GM23338 (cell line): ENCODE results near the gene PSMD14.

Experiments
- EZH2 ChIP-seq: fragments of 200-600 bp; sonication (generic); IDR thresholded peaks from one replicate; pipeline ENCODE4 v1.8.0; 2017; ENCODE audit warnings: antibody characterized with exemption, mild to moderate bottlenecking, low read depth; ENCODE audit not compliant: unreplicated experiment
- EZH2phosphoT487 ChIP-seq: fragments of 200-600 bp; sonication (generic); IDR thresholded peaks from one replicate; pipeline ENCODE4 v1.8.1; 2018; ENCODE audit warnings: antibody characterized with exemption; ENCODE audit not compliant: unreplicated experiment
- POLR2AphosphoS5 ChIP-seq: IDR thresholded peaks from 2 replicates; pipeline ENCODE4 v1.6.1; 2016; ENCODE audit warnings: antibody characterized with exemption, low read depth
- TF ChIP-seq, protein P1 (sequence below), 2 experiments: fragments of 200-600 bp in 1 of 2; sonication (generic) in 1 of 2; conservative IDR thresholded peaks; 2 replicates each; pipeline versions ENCODE4 v1.5.1 to v1.6.1; 2016 to 2017; ENCODE audit warnings: antibody characterized with exemption in 2 of 2, low read depth in 2 of 2, mild to moderate bottlenecking in 2 of 2, moderate library complexity in 1 of 2
- TF ChIP-seq, protein P2 (sequence below): IDR thresholded peaks from one replicate; pipeline ENCODE4 v1.6.1; 2018; ENCODE audit warnings: antibody characterized with exemption; ENCODE audit not compliant: unreplicated experiment

DNA sequence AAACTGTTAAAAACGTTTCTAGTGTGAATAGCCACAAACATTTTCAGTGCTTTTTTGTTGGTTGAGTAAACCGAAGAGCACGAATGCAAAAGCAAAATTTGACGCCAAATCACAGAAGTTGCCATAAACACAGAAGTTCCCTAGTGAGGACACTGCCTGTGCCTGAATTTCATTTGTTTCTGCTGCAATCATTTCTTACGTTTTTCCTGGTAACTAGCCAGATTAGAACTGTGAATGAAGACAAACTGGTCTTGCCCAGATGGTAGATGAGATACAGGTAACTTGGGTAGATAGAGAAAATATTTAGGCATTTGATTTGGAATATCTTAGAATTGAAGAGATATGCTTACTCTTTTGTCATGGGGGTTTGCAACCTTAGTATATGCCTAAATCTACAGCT lies 98.1 kb downstream of the PSMD14 start:
- TF ChIP-seq, protein P1, sequence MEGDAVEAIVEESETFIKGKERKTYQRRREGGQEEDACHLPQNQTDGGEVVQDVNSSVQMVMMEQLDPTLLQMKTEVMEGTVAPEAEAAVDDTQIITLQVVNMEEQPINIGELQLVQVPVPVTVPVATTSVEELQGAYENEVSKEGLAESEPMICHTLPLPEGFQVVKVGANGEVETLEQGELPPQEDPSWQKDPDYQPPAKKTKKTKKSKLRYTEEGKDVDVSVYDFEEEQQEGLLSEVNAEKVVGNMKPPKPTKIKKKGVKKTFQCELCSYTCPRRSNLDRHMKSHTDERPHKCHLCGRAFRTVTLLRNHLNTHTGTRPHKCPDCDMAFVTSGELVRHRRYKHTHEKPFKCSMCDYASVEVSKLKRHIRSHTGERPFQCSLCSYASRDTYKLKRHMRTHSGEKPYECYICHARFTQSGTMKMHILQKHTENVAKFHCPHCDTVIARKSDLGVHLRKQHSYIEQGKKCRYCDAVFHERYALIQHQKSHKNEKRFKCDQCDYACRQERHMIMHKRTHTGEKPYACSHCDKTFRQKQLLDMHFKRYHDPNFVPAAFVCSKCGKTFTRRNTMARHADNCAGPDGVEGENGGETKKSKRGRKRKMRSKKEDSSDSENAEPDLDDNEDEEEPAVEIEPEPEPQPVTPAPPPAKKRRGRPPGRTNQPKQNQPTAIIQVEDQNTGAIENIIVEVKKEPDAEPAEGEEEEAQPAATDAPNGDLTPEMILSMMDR (conservative IDR thresholded peaks at IDR 0.05; ENCODE audit: low read depth in 2 of 2), result no peak
- no peak for TF ChIP-seq POLR2AphosphoS5
- TF ChIP-seq, protein P2, sequence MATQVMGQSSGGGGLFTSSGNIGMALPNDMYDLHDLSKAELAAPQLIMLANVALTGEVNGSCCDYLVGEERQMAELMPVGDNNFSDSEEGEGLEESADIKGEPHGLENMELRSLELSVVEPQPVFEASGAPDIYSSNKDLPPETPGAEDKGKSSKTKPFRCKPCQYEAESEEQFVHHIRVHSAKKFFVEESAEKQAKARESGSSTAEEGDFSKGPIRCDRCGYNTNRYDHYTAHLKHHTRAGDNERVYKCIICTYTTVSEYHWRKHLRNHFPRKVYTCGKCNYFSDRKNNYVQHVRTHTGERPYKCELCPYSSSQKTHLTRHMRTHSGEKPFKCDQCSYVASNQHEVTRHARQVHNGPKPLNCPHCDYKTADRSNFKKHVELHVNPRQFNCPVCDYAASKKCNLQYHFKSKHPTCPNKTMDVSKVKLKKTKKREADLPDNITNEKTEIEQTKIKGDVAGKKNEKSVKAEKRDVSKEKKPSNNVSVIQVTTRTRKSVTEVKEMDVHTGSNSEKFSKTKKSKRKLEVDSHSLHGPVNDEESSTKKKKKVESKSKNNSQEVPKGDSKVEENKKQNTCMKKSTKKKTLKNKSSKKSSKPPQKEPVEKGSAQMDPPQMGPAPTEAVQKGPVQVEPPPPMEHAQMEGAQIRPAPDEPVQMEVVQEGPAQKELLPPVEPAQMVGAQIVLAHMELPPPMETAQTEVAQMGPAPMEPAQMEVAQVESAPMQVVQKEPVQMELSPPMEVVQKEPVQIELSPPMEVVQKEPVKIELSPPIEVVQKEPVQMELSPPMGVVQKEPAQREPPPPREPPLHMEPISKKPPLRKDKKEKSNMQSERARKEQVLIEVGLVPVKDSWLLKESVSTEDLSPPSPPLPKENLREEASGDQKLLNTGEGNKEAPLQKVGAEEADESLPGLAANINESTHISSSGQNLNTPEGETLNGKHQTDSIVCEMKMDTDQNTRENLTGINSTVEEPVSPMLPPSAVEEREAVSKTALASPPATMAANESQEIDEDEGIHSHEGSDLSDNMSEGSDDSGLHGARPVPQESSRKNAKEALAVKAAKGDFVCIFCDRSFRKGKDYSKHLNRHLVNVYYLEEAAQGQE, result no peak
- TF ChIP-seq EZH2phosphoT487, result no peak
- TF ChIP-seq EZH2, result no peak
